GM12878 (cell line): Measurements from ENCODE around the gene MICALL1. TPM values are rescaled to one million over a fixed set of nuclear protein-coding genes. Genes with fewer than 3 reads are reported as not detected.

Experiments used
- ATAC-seq: fragments of 200-7000 bp; cut with Tn5 transposase; 3 replicates; pipeline ENCODE4 v1.9.1; 2020; ENCODE audit warnings: mild to moderate bottlenecking, moderate library complexity
- BruUV-seq: library from RNA; stranded (reverse); fragments of 400-500 nt; replicated peaks from 2 replicates; lab custom pipeline; 2021; lab: Mats Ljungman, UMichigan
- CTCF ChIA-PET: fragments of 300-600 bp; sonication (Branson Sonifier 250); formaldehyde crosslinking; extraction: SDS; loops from one replicate; lab custom pipeline; 2021; ENCODE audit warnings: inconsistent platforms; lab: Yijun Ruan, JAX
- POLR2A ChIA-PET: fragments of 350-600 bp; formaldehyde crosslinking; extraction: SDS; loops from one replicate; lab custom pipeline; 2021; ENCODE audit warnings: inconsistent platforms; lab: Charles Lee
- RAD21 ChIA-PET: fragments of 300-600 bp; sonication (Branson Sonifier 250); formaldehyde crosslinking; loops from one replicate; lab custom pipeline; 2023; ENCODE audit warnings: antibody characterized with exemption; ENCODE audit not compliant: unreplicated experiment; lab: Charles Lee
- SMC1A ChIA-PET: fragments of 300-600 bp; sonication (Branson Sonifier 250); formaldehyde crosslinking; loops from one replicate; lab custom pipeline; 2023; ENCODE audit not compliant: unreplicated experiment, uncharacterized antibody; lab: Charles Lee
- DNase-seq: peaks from one replicate; pipeline ENCODE4 v3.0.0-alpha.2; 2011; ENCODE audit warnings: low read depth, low spot score
- FAIRE-seq: peaks from 3 replicates; lab custom pipeline; 2011; peaks lifted over from hg19 to GRCh38; lab: Jason Lieb, UNC
- H2AFZ ChIP-seq: 2 replicates; pipeline ENCODE4 v1.6.0; 2011; ENCODE audit warnings: low read depth, low read length, control low read depth; ENCODE audit not compliant: control insufficient read depth
- H3K27ac ChIP-seq: 2 replicates; pipeline ENCODE4 v1.5.1; 2011; ENCODE audit warnings: control low read depth; ENCODE audit not compliant: control insufficient read depth, insufficient read depth
- H3K27me3 ChIP-seq, 2 experiments: replicated peaks in 1 of 2; 2 replicates each; pipeline versions ENCODE4 v1.6.0 to v1.6.1; 2011; ENCODE audit warnings: low read length in 1 of 2; ENCODE audit not compliant: control insufficient read depth in 2 of 2, insufficient read depth in 2 of 2
- H3K36me3 ChIP-seq, 2 experiments: 2 replicates each; pipeline ENCODE4 v1.5.1; 2011; ENCODE audit warnings: low read length in 1 of 2; ENCODE audit not compliant: control insufficient read depth in 2 of 2, insufficient read depth in 2 of 2
- H3K4me1 ChIP-seq: 2 replicates; pipeline ENCODE4 v1.6.1; 2011; ENCODE audit warnings: mild to moderate bottlenecking, low read length, moderate library complexity, mixed read lengths; ENCODE audit not compliant: control insufficient read depth, insufficient read depth
- H3K4me2 ChIP-seq: 2 replicates; pipeline ENCODE4 v1.6.0; 2011; ENCODE audit warnings: control low read depth; ENCODE audit not compliant: control insufficient read depth, insufficient read depth
- H3K4me3 ChIP-seq: fragments of 200-600 bp; sonication (generic); 2 replicates; pipeline ENCODE4 v1.5.1; 2016
- H3K79me2 ChIP-seq: 2 replicates; pipeline ENCODE4 v1.6.0; 2011; ENCODE audit warnings: low read length; ENCODE audit not compliant: control insufficient read depth, insufficient read depth
- H3K9ac ChIP-seq: 2 replicates; pipeline ENCODE4 v1.8.0; 2011; ENCODE audit warnings: low read length, control low read depth, mixed read lengths; ENCODE audit not compliant: control insufficient read depth, insufficient read depth
- H3K9me3 ChIP-seq: replicated peaks from 3 replicates; pipeline ENCODE4 v1.5.1; 2011; ENCODE audit warnings: mild to moderate bottlenecking, low read length; ENCODE audit not compliant: control insufficient read depth, insufficient read depth
- H4K20me1 ChIP-seq: 2 replicates; pipeline ENCODE4 v1.6.0; 2011; ENCODE audit not compliant: control insufficient read depth, insufficient read depth
- ATF7 ChIP-seq: fragments of 450-650 bp; IDR thresholded peaks from 2 replicates; pipeline ENCODE4 v1.6.1; 2016; ENCODE audit warnings: low read depth, mild to moderate bottlenecking
- CHD2 ChIP-seq: IDR thresholded peaks from 2 replicates; pipeline ENCODE4 v1.6.1; 2011; ENCODE audit warnings: low read depth, low read length, improper control_type of control experiment, borderline replicate concordance
- CUX1 ChIP-seq: IDR thresholded peaks from 2 replicates; pipeline ENCODE4 v1.6.1; 2012; ENCODE audit warnings: improper control_type of control experiment, low read depth, low read length; ENCODE audit not compliant: insufficient replicate concordance
- FOS ChIP-seq: IDR thresholded peaks from 3 replicates; pipeline ENCODE4 v1.6.1; 2011; ENCODE audit warnings: borderline replicate concordance; ENCODE audit not compliant: insufficient read length; ENCODE audit errors: extremely low read depth
- FOXK2 ChIP-seq: fragments of 450-650 bp; IDR thresholded peaks from 2 replicates; pipeline ENCODE4 v1.6.1; 2017; ENCODE audit warnings: mild to moderate bottlenecking, moderate library complexity
- HDAC2 ChIP-seq: fragments of 200-600 bp; sonication (generic); IDR thresholded peaks from 2 replicates; pipeline ENCODE4 v1.6.1; 2017
- HDAC6 ChIP-seq: fragments of 200-600 bp; sonication (generic); IDR thresholded peaks from one replicate; pipeline ENCODE4 v1.8.0; 2017; ENCODE audit warnings: antibody characterized with exemption; ENCODE audit not compliant: unreplicated experiment
- IRF5 ChIP-seq: fragments of 450-650 bp; IDR thresholded peaks from 2 replicates; pipeline ENCODE4 v1.6.1; 2017; ENCODE audit warnings: borderline replicate concordance
- MTA2 ChIP-seq: fragments of 450-650 bp; IDR thresholded peaks from 2 replicates; pipeline ENCODE4 v1.6.1; 2016; ENCODE audit warnings: low read depth, mild to moderate bottlenecking, moderate library complexity
- PBX3 ChIP-seq: IDR thresholded peaks from 2 replicates; pipeline ENCODE4 v1.6.1; 2011; ENCODE audit warnings: mild to moderate bottlenecking, low read depth, low read length, moderate library complexity; ENCODE audit not compliant: insufficient replicate concordance
- SP1 ChIP-seq: IDR thresholded peaks from one replicate; pipeline ENCODE4 v1.6.1; 2011; ENCODE audit warnings: low read depth, low read length
- WRNIP1 ChIP-seq: IDR thresholded peaks from 2 replicates; pipeline ENCODE4 v1.6.1; 2011; ENCODE audit warnings: low read depth, low read length, improper control_type of control experiment, borderline replicate concordance
- WGBS: methylation state at CpG from one replicate; pipeline ENCODE4 v1.1.6; 2016; ENCODE audit warnings: low lambda C conversion rate; ENCODE audit not compliant: insufficient replicate concordance, insufficient coverage; ENCODE audit errors: missing lambda C conversion rate; 5-methylcytosine and 5-hydroxymethylcytosine counted together
- in situ Hi-C: fragments of 300-500 bp; cut with MboI; formaldehyde crosslinking; loops from 9 replicates; pipeline ENCODE4 v1.14.3; 2018; ENCODE audit warnings: mixed read lengths
- intact Hi-C: fragments of 100-400 bp; cut with micrococcal nuclease; formaldehyde crosslinking; loops from one replicate; pipeline ENCODE4 v1.14.2; 2022; ENCODE audit not compliant: unreplicated experiment
- polyA plus RNA-seq, 11 experiments: library from polyadenylated mRNA; depleted of rRNA in 4 of 11; unstranded in 6 of 11; stranded (reverse) in 5 of 11; fragments of >200 nt; fragmentation: Nextera tagmentation in 4 of 11; fragmentation: Illumina TruSeq in 1 of 11; extraction: Ambion mirVana in 4 of 11; extraction: Trizol in 1 of 11; gene quantifications; 1 replicate in 1 of 11; 2 replicates in 10 of 11; pipeline versions ENCODE4 v1.2.1 to v1.2.3, GENCODE V29; 2011 to 2016; ENCODE audit warnings: inconsistent platforms in 2 of 11, missing spikeins in 2 of 11, low read depth in 1 of 11
- total RNA-seq, 4 experiments: library from RNA; depleted of rRNA in 3 of 4; stranded (reverse); fragments of >200 nt in 3 of 4; fragmentation: Illumina TruSeq in 1 of 4; extraction: Trizol in 1 of 4; gene quantifications; 2 replicates each; pipeline versions ENCODE4 v1.2.1 to v1.2.3, GENCODE V29; 2013 to 2021
- TF ChIP-seq, protein P1 (sequence below): fragments of 450-650 bp; formaldehyde crosslinking; IDR thresholded peaks from 2 replicates; pipeline ENCODE4 v1.4.0; 2020; ENCODE audit warnings: mild to moderate bottlenecking, moderate library complexity

MICALL1 gene
- total and polyA plus RNA-seq, 10 of the 15 experiments (the other 5 are each of a cell fraction or from before 2014, with no cell fraction given): 0.72 to 30.7 (median 7.8) TPM

- BruUV-seq: no TSS peak
- no peaks in the 10 kb centered on the region for H3K9me3 ChIP-seq
- RAD21 ChIA-PET: no interaction called here
- POLR2A ChIA-PET: no interaction called here
- H3K36me3 ChIP-seq: peaks cover 13% of the 10 kb centered on the region in 2 experiments
- no peak overlapping the region for H2AFZ ChIP-seq
- no peak overlapping the region for H3K9ac ChIP-seq
- H3K4me3 ChIP-seq: no peak overlapping the region
- WGBS: 84% methylated on average over 3 of the region's 3 CpGs
- FAIRE-seq (no peak), ATAC-seq (no peak), DNase-seq (no peak)
- H3K27me3 ChIP-seq: no peaks in the 10 kb centered on the region
- SMC1A ChIA-PET: interaction anchor here (1.0 to 1.3 kb wide), 2 partner anchors 11 to 62 kb away, joined by 3 read pairs; partner anchors contain the start of genes C22orf23 and POLR2F
- no peak overlapping the region for H3K27ac ChIP-seq
- no peaks in the 10 kb centered on the region for H3K79me2 ChIP-seq
- H3K4me1 ChIP-seq: peaks cover 10% of the 10 kb centered on the region
- no peaks in the 10 kb centered on the region for H4K20me1 ChIP-seq
- H3K4me2 ChIP-seq: no peak overlapping the region
- CTCF ChIA-PET: no interaction called here
- intact Hi-C loops (no loop called here), in situ Hi-C loops (no loop called here)
- TF ChIP-seq, protein P1, sequence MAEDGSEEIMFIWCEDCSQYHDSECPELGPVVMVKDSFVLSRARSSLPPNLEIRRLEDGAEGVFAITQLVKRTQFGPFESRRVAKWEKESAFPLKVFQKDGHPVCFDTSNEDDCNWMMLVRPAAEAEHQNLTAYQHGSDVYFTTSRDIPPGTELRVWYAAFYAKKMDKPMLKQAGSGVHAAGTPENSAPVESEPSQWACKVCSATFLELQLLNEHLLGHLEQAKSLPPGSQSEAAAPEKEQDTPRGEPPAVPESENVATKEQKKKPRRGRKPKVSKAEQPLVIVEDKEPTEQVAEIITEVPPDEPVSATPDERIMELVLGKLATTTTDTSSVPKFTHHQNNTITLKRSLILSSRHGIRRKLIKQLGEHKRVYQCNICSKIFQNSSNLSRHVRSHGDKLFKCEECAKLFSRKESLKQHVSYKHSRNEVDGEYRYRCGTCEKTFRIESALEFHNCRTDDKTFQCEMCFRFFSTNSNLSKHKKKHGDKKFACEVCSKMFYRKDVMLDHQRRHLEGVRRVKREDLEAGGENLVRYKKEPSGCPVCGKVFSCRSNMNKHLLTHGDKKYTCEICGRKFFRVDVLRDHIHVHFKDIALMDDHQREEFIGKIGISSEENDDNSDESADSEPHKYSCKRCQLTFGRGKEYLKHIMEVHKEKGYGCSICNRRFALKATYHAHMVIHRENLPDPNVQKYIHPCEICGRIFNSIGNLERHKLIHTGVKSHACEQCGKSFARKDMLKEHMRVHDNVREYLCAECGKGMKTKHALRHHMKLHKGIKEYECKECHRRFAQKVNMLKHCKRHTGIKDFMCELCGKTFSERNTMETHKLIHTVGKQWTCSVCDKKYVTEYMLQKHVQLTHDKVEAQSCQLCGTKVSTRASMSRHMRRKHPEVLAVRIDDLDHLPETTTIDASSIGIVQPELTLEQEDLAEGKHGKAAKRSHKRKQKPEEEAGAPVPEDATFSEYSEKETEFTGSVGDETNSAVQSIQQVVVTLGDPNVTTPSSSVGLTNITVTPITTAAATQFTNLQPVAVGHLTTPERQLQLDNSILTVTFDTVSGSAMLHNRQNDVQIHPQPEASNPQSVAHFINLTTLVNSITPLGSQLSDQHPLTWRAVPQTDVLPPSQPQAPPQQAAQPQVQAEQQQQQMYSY: no peak
- TF ChIP-seq PBX3 (no peak), WRNIP1 (no peak), HDAC6 (no peak), MTA2 (no peak), IRF5 (no peak), ATF7 (no peak), CUX1 (no peak), FOS (no peak), CHD2 (no peak), FOXK2 (no peak), SP1 (no peak), HDAC2 (no peak)
These were observed 14.2 kb upstream of the MICALL1 start for GRCh38 chr22:37891926-37892325.
